Coronary artery (tissue), 2 donors: Measurements from ENCODE around the gene SHCBP1L.

ENCODE experiments used
- DNase-seq: peaks from one replicate; pipeline ENCODE4 v3.0.0-alpha.2; 2017; ENCODE audit warnings: low spot score
- H3K27ac ChIP-seq, 2 donors: fragments of 200-600 bp; sonication (generic); one replicate each; pipeline ENCODE4 v1.5.1; 2016 to 2019
- H3K4me3 ChIP-seq: fragments of 200-600 bp; sonication (generic); 2 replicates; pipeline ENCODE4 v1.5.1; 2016; ENCODE audit warnings: mild to moderate bottlenecking, moderate library complexity
- TF ChIP-seq, protein P1 (sequence below): fragments of 200-600 bp; sonication (generic); IDR thresholded peaks from one replicate; pipeline ENCODE4 v1.5.1; 2019; ENCODE audit warnings: antibody characterized with exemption

SHCBP1L gene

DNA sequence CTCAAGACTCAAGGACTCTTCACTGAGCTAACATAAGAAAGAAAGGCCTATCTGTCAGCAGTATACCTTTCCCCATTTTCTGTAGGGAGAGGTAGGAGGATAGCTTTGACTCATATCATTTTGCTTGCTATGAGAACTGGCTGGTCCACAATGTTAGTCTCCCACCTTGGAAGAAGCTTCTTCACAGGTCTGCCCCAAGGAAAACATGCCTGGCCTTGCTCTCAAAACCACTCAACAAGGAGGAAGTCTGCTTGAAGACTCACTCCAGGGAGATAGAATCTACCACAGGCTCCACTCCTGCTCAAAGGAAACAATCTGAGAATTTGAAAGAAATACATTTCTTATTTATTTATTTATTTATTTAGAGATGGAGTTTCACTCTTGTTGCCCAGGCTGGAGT is 40.8 kb upstream of the SHCBP1L start:
- TF ChIP-seq, protein P1, sequence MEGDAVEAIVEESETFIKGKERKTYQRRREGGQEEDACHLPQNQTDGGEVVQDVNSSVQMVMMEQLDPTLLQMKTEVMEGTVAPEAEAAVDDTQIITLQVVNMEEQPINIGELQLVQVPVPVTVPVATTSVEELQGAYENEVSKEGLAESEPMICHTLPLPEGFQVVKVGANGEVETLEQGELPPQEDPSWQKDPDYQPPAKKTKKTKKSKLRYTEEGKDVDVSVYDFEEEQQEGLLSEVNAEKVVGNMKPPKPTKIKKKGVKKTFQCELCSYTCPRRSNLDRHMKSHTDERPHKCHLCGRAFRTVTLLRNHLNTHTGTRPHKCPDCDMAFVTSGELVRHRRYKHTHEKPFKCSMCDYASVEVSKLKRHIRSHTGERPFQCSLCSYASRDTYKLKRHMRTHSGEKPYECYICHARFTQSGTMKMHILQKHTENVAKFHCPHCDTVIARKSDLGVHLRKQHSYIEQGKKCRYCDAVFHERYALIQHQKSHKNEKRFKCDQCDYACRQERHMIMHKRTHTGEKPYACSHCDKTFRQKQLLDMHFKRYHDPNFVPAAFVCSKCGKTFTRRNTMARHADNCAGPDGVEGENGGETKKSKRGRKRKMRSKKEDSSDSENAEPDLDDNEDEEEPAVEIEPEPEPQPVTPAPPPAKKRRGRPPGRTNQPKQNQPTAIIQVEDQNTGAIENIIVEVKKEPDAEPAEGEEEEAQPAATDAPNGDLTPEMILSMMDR, result no peak
- Histone ChIP-seq H3K27ac (no peak overlapping the region), H3K4me3 (no peak overlapping the region)
- DNase-seq, result no peak

GRCh38 chr1:182990413-182991144 is 37.6 kb upstream of the SHCBP1L start:
- no peak for DNase-seq
- TF ChIP-seq, protein P1, result no peak
- H3K27ac ChIP-seq, result peak overlapping the region in 1 of 2 donors; percentile 25

GRCh38 chr1:182985876-182986275 is 32.9 kb upstream of the SHCBP1L start:
- DNase-seq, result no peak
- TF ChIP-seq, protein P1, result no peak
- Histone ChIP-seq H3K4me3 (no peak overlapping the region), H3K27ac (no peak overlapping the region)

More at GRCh38 chr1:182990413-182991144, 37.6 kb upstream of the SHCBP1L start:
- no peak overlapping the region for H3K4me3 ChIP-seq

DNA sequence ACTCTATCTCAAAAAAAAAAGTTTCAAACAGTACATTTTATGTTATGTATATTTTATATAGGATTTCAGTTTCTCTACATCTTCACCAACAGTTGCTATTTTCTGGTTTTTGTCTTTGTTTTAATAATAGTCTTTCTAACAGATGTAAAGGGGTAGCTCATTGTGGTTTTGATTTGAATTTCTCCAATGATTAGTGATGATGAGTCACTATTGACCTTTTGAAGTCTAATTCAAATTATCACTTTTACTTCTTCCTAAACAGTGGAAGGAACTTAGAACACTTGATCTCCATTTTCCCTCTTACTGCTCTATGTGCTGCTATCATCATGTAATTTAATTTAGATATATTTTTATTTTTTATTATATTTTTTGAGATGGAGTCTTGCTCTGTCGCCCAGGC is 31.7 kb upstream of the SHCBP1L start:
- TF ChIP-seq, protein P1, result no peak
- H3K4me3 ChIP-seq, result no peak overlapping the region
- no peak for DNase-seq
- H3K27ac ChIP-seq, result no peak overlapping the region

DNA sequence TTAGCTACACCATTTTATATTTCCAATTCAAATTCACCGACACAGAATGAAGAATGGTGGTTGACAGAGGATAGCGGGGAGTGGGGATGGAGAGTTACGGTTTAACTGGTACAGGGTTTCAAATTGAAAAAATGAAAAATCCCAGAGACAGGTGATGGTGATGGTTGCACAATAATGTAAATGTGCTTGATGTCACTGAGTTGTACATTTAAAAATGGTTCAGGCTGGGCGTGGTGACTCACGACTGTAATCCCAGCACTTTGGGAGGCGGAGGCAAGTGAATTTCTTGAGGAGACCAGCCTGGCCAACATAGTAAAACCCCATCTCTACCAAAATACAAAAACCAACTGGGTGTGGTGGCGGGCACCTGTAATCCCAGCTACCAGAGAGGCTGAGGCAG is 31.2 kb upstream of the SHCBP1L start:
- Histone ChIP-seq H3K27ac (no peak overlapping the region), H3K4me3 (no peak overlapping the region)
- DNase-seq, result no peak
- TF ChIP-seq, protein P1, result no peak

GRCh38 chr1:182978151-182978853 is 25.3 kb upstream of the SHCBP1L start:
- TF ChIP-seq, protein P1, result no peak
- no peak for DNase-seq
- Histone ChIP-seq H3K4me3 (no peak overlapping the region), H3K27ac (no peak overlapping the region)

DNA sequence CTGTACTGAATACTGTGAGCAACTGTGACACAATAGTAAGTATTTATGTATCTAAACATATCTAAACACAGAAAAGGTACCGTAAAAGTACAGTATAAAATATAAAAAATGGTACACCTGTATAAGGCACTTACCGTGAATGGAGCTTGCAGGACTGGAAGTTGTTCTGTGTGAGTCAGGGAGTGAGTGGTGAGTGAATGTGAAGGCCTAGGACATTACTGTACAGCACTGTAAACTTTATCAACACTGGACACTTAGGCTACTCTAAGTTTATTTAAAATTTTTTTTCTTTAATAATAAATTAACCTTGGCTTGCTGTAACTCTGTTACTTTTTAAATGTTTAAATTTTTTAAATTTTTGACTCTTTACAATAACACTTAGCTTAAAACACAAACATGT is 24.5 kb upstream of the SHCBP1L start:
- Histone ChIP-seq H3K4me3 (no peak overlapping the region), H3K27ac (no peak overlapping the region)
- DNase-seq, result no peak
- TF ChIP-seq, protein P1, result no peak
